HepG2 (cell line): ENCODE data around the gene RASA2. TPM values are rescaled to one million over a fixed set of nuclear protein-coding genes. Genes with fewer than 3 reads are reported as not detected.

ENCODE experiments used
- ATAC-seq: fragments of 200-7000 bp; cut with Tn5 transposase; 3 replicates; pipeline ENCODE4 v1.9.1; 2020; ENCODE audit warnings: mild to moderate bottlenecking, moderate library complexity
- BruUV-seq: library from RNA; stranded (reverse); fragments of 400-500 nt; replicated peaks from 2 replicates; lab custom pipeline; 2021; lab: Mats Ljungman, UMichigan
- CTCF ChIA-PET: fragments of 300-600 bp; formaldehyde crosslinking; extraction: SDS; loops from one replicate; lab custom pipeline; 2021; ENCODE audit warnings: low total read pairs, inconsistent platforms, low intra/inter-chr PET ratio; lab: Yijun Ruan, JAX
- POLR2A ChIA-PET: fragments of 350-600 bp; sonication (Branson Sonifier 250); formaldehyde crosslinking; loops from one replicate; lab custom pipeline; 2020; ENCODE audit warnings: antibody characterized with exemption, inconsistent platforms; lab: Yijun Ruan, JAX
- DNase-seq: peaks from one replicate; pipeline ENCODE4 v3.0.0-alpha.2; 2015; ENCODE audit warnings: low spot score
- FAIRE-seq: peaks from 3 replicates; lab custom pipeline; 2011; peaks lifted over from hg19 to GRCh38; lab: Jason Lieb, UNC
- H2AFZ ChIP-seq: one replicate; pipeline ENCODE4 v1.6.1; 2011; ENCODE audit warnings: low read length, inconsistent platforms
- H3K27ac ChIP-seq: fragments of 300-600 bp; 3 replicates; pipeline ENCODE4 v1.8.0; 2011; ENCODE audit warnings: mixed run types, mild to moderate bottlenecking, mixed read lengths, low read length, inconsistent platforms; ENCODE audit not compliant: insufficient read depth; ENCODE audit errors: extremely low read length
- H3K27me3 ChIP-seq, 2 experiments: fragments of 200-600 bp in 1 of 2; 2 replicates in 1 of 2; 3 replicates in 1 of 2; pipeline versions ENCODE4 v1.6.0 to v1.8.0; 2011; ENCODE audit warnings: low read length in 2 of 2, mild to moderate bottlenecking in 2 of 2, moderate library complexity in 2 of 2, inconsistent platforms in 1 of 2; ENCODE audit not compliant: insufficient read depth in 2 of 2, control insufficient read depth in 1 of 2
- H3K36me3 ChIP-seq, 2 experiments: fragments of 200-600 bp in 1 of 2; replicated peaks in 1 of 2; 2 replicates in 1 of 2; 3 replicates in 1 of 2; pipeline versions ENCODE4 v1.5.1 to v1.8.0; 2011; ENCODE audit warnings: low read length in 2 of 2, inconsistent platforms in 1 of 2; ENCODE audit not compliant: insufficient read depth in 2 of 2, control insufficient read depth in 1 of 2
- H3K4me1 ChIP-seq: 2 replicates; pipeline ENCODE4 v1.5.1; 2012; ENCODE audit warnings: low read length, inconsistent platforms; ENCODE audit not compliant: insufficient read depth
- H3K4me2 ChIP-seq: 2 replicates; pipeline ENCODE4 v1.6.0; 2011; ENCODE audit warnings: low read depth, low read length, inconsistent platforms
- H3K4me3 ChIP-seq, 3 experiments: fragments of 200-600 bp in 1 of 3; sonication (generic), shearing (Covaris generic) in 1 of 3; replicated peaks in 1 of 3; 2 replicates each; pipeline ENCODE4 v1.5.1; 2011 to 2016; ENCODE audit warnings: low read length in 3 of 3, inconsistent platforms in 2 of 3, low read depth in 2 of 3, mild to moderate bottlenecking in 2 of 3, control low read depth in 1 of 3, mixed read lengths in 1 of 3; ENCODE audit not compliant: insufficient read depth in 1 of 3
- H3K79me2 ChIP-seq: one replicate; pipeline ENCODE4 v1.6.1; 2011; ENCODE audit warnings: low read length, inconsistent platforms; ENCODE audit not compliant: insufficient read depth
- H3K9ac ChIP-seq: 2 replicates; pipeline ENCODE4 v1.6.0; 2011; ENCODE audit warnings: mild to moderate bottlenecking, low read depth, low read length, inconsistent platforms; ENCODE audit not compliant: insufficient read depth
- H3K9me3 ChIP-seq: 2 replicates; pipeline ENCODE4 v1.5.1; 2012; ENCODE audit warnings: mild to moderate bottlenecking, low read length
- H4K20me1 ChIP-seq: 2 replicates; pipeline ENCODE4 v1.6.0; 2011; ENCODE audit warnings: inconsistent platforms, mild to moderate bottlenecking, low read length, moderate library complexity; ENCODE audit not compliant: insufficient read depth
- GLI4 ChIP-seq: sonication (generic); formaldehyde crosslinking; IDR thresholded peaks from 2 replicates; pipeline ENCODE4 v1.5.1; 2020; ENCODE audit warnings: missing genetic modification reagents, mild to moderate bottlenecking, moderate library complexity, borderline replicate concordance
- HDAC2 ChIP-seq: sonication (generic); formaldehyde crosslinking; IDR thresholded peaks from 2 replicates; pipeline ENCODE4 v1.4.0; 2020; ENCODE audit warnings: missing genetic modification reagents
- HMGXB3 ChIP-seq: sonication (generic); formaldehyde crosslinking; IDR thresholded peaks from 2 replicates; pipeline ENCODE4 v1.4.0; 2020; ENCODE audit warnings: missing genetic modification reagents, borderline replicate concordance
- HOXA5 ChIP-seq: sonication (generic); formaldehyde crosslinking; IDR thresholded peaks from 2 replicates; pipeline ENCODE4 v1.4.0; 2020; ENCODE audit warnings: missing genetic modification reagents
- NR2F1 ChIP-seq, 2 experiments: fragments of 450-650 bp in 1 of 2; formaldehyde crosslinking in 1 of 2; IDR thresholded peaks; 2 replicates each; pipeline versions ENCODE4 v1.5.0 to v1.6.1; 2016 to 2020; ENCODE audit warnings: mild to moderate bottlenecking in 1 of 2, missing compliant biosample characterization in 1 of 2, missing genetic modification reagents in 1 of 2, moderate library complexity in 1 of 2
- RXRB ChIP-seq: IDR thresholded peaks from 2 replicates; pipeline ENCODE4 v1.6.1; 2016; ENCODE audit warnings: borderline replicate concordance, missing genetic modification reagents, missing compliant biosample characterization
- U2AF1 ChIP-seq: fragments of 200-400 bp; formaldehyde crosslinking; optimal IDR thresholded peaks from 2 replicates; pipeline ENCODE3; 2017; ENCODE audit warnings: mild to moderate bottlenecking, low read depth, low read length
- YY1 ChIP-seq: IDR thresholded peaks from 2 replicates; pipeline ENCODE4 v1.6.1; 2011; ENCODE audit warnings: low read length, low read depth, moderate library complexity, mild to moderate bottlenecking; ENCODE audit not compliant: insufficient read depth, insufficient replicate concordance
- ZNF333 ChIP-seq: sonication (generic); formaldehyde crosslinking; IDR thresholded peaks from 2 replicates; pipeline ENCODE4 v1.4.0; 2020; ENCODE audit warnings: mild to moderate bottlenecking, missing genetic modification reagents, borderline replicate concordance
- ZNF670 ChIP-seq: sonication (generic); formaldehyde crosslinking; IDR thresholded peaks from 2 replicates; pipeline ENCODE4 v1.8.0; 2022; ENCODE audit warnings: mild to moderate bottlenecking, missing genetic modification reagents, borderline replicate concordance
- ZNF710 ChIP-seq: sonication (generic); formaldehyde crosslinking; IDR thresholded peaks from 2 replicates; pipeline ENCODE4 v1.5.0; 2020; ENCODE audit warnings: mild to moderate bottlenecking, missing genetic modification reagents, borderline replicate concordance
- ZNF747 ChIP-seq: sonication (generic); formaldehyde crosslinking; IDR thresholded peaks from 2 replicates; pipeline ENCODE4 v1.8.1; 2023; ENCODE audit warnings: missing genetic modification reagents, mild to moderate bottlenecking, borderline replicate concordance
- ZNF75D ChIP-seq: sonication (generic); formaldehyde crosslinking; IDR thresholded peaks from 2 replicates; pipeline ENCODE4 v1.8.1; 2023; ENCODE audit warnings: missing genetic modification reagents, mild to moderate bottlenecking, borderline replicate concordance
- WGBS: methylation state at CpG from one replicate; pipeline ENCODE4 v1.1.6; 2017; ENCODE audit warnings: low lambda C conversion rate; 5-methylcytosine and 5-hydroxymethylcytosine counted together
- in situ Hi-C: cut with HindIII; loops from 2 replicates; pipeline ENCODE4 v1.10.0; 2017; ENCODE audit warnings: low pct_unique_long_range_greater_than_20kb; ENCODE audit not compliant: extremely low pct_ligation_motif_present
- intact Hi-C: fragments of 100-400 bp; cut with micrococcal nuclease; formaldehyde crosslinking; loops from one replicate; pipeline ENCODE4 v1.10.0; 2022; ENCODE audit not compliant: unreplicated experiment
- polyA plus RNA-seq, 8 experiments: library from polyadenylated mRNA; depleted of rRNA in 3 of 8; stranded (reverse) in 7 of 8; unstranded in 1 of 8; fragments of >200 nt; fragmentation: Illumina TruSeq in 4 of 8; extraction: Trizol in 4 of 8; gene quantifications; 2 replicates each; pipeline versions ENCODE4 v1.2.1 to v1.2.3, GENCODE V29; 2011 to 2016; ENCODE audit warnings: low read depth in 4 of 8, missing spikeins in 1 of 8, mixed read lengths in 1 of 8; ENCODE audit not compliant: insufficient read depth in 1 of 8
- total RNA-seq, 5 experiments: library from RNA; depleted of rRNA; stranded (reverse); fragments of >200 nt; fragmentation: Illumina TruSeq; extraction: Trizol; gene quantifications; 2 replicates each; pipeline ENCODE4 v1.2.3, GENCODE V29; 2016; ENCODE audit warnings: low read depth in 1 of 5
- TF ChIP-seq, protein P1 (sequence below): sonication (generic); formaldehyde crosslinking; conservative IDR thresholded peaks from 2 replicates; pipeline ENCODE4 v1.4.0; 2020; ENCODE audit warnings: missing genetic modification reagents

Gene RASA2
- total and polyA plus RNA-seq, 2 of the 13 experiments (the other 11 are each of a cell fraction or from before 2014, with no cell fraction given) = 5.4 to 8.5 TPM

DNA sequence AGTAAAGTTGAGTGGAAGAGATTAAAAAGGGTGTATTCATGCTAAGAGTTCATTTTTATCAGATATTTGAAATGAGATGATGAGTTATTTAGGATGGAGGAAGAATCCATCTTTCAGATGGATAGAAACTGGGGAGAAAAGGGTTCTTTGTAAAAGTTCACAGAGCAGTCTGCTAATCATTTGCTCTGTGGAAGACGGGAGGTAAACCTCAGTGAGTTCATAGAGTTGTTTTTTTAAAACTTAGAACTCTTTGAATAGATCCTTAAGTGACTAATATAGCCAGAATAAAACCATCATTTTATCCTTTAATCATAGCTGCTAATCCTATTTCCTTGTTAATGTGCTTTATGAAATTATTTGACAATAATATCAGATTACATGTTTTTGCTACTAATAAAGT, 5.1 kb downstream of the RASA2 start (continued):
- TF ChIP-seq, protein P1, sequence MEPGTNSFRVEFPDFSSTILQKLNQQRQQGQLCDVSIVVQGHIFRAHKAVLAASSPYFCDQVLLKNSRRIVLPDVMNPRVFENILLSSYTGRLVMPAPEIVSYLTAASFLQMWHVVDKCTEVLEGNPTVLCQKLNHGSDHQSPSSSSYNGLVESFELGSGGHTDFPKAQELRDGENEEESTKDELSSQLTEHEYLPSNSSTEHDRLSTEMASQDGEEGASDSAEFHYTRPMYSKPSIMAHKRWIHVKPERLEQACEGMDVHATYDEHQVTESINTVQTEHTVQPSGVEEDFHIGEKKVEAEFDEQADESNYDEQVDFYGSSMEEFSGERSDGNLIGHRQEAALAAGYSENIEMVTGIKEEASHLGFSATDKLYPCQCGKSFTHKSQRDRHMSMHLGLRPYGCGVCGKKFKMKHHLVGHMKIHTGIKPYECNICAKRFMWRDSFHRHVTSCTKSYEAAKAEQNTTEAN (CRISPR knock-in tag) = no peak
- TF ChIP-seq ZNF75D (CRISPR knock-in tag) (no peak), HDAC2 (CRISPR knock-in tag) (no peak), HOXA5 (CRISPR knock-in tag) (no peak), ZNF710 (CRISPR knock-in tag) (no peak)

DNA sequence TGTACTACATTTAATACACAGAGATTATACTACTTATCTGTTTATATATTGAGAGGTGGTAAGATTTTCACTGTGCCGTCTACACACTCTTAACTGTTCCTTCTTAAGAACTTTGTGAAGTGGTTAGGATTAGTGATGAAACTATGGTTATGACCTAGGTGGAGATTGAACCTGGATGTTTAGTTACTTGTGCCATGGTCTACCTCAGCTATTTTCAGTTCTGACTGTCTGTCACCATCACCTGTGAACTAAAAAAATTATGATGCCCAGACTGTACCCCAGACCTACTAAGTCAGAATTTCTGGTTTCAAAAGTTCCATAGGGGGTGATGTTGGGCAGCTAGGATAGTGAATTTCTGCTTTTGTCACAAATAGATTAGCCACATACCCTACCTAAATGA, 6.4 kb downstream of the RASA2 start:
- Histone ChIP-seq H4K20me1 (no peaks in the 10 kb centered on the region; the same call in 1 of the 2 replicates), H3K27me3 (no peaks in the 10 kb centered on the region), H3K79me2 (peaks cover 79% of the 10 kb centered on the region), H2AFZ (no peak overlapping the region), H3K4me1 (peaks cover 29% of the 10 kb centered on the region), H3K27ac (no peak overlapping the region), H3K9me3 (no peaks in the 10 kb centered on the region), H3K36me3 (no peaks in the 10 kb centered on the region), H3K4me2 (no peak overlapping the region), H3K9ac (no peak overlapping the region), H3K4me3 (no peak overlapping the region)
- POLR2A ChIA-PET = no interaction called here
- 96% methylated on average over 1 of the region's 1 CpG for WGBS
- CTCF ChIA-PET = no interaction called here
- ATAC-seq (no peak), DNase-seq (no peak), FAIRE-seq (no peak)
- BruUV-seq = no TSS peak
- intact Hi-C loops (no loop called here), in situ Hi-C loops (no loop called here)
- TF ChIP-seq YY1 (no peak), ZNF670 (no peak), GLI4 (CRISPR knock-in tag) (no peak), RXRB (CRISPR knock-in tag) (no peak), ZNF747 (no peak), ZNF333 (no peak), NR2F1 (CRISPR knock-in tag; IDR thresholded peaks at IDR 0.05) (no peak), HMGXB3 (no peak), U2AF1 (no peak)
